Measurements from ENCODE around the gene SNCG.
A peak's percentile ranks its signal among the peaks of the same experiment; 100 is the strongest.
"Not testable (repeated sequence)": the region's sequence is repeated elsewhere in the genome, so short reads cannot be mapped to it uniquely, and the experiment has no call there.

SNCG gene

GRCh38 chr10:86936661-86937501 is 21.5 kb upstream of the SNCG start:
- Histone ChIP-seq H4K91ac (ENCODE audit: low read depth, low read length, poor library complexity) (no peak overlapping the region), H2AK5ac (ENCODE audit: low read depth, low read length) (no peak overlapping the region), H3K23ac (ENCODE audit: low read depth, low read length, poor library complexity) (no peak overlapping the region), H3K4me1 (ENCODE audit: control insufficient read depth in 2 of 2, insufficient read depth in 1 of 2, low read depth in 1 of 2, low read length in 2 of 2) (no peaks in the 10 kb centered on the region), H3K79me1 (ENCODE audit: low read depth, low read length) (no peaks in the 10 kb centered on the region), H3K27me3 (ENCODE audit: control insufficient read depth in 3 of 3, insufficient read depth in 3 of 3, low read depth in 1 of 3, low read length in 3 of 3) (peaks cover 0 to 2% (median 0%) of the 10 kb centered on the region in 3 experiments), H2BK12ac (ENCODE audit: low read length) (no peak overlapping the region), H2BK15ac (ENCODE audit: low read length) (no peak overlapping the region), H3K9me3 (replicated peaks in 1 of 2; ENCODE audit: control insufficient read depth in 2 of 2, insufficient read depth in 1 of 2, low read depth in 1 of 2, low read length in 2 of 2) (peaks cover 0 to 2% of the 10 kb centered on the region in 2 donors), H2BK5ac (ENCODE audit: low read length) (no peak overlapping the region), H3K4ac (ENCODE audit: low read length) (no peak overlapping the region), H2AFZ (ENCODE audit: low read length) (no peak overlapping the region), H3K4me3 (ENCODE audit: low read length in 2 of 2) (no peak overlapping the region), H3K14ac (ENCODE audit: low read length) (no peak overlapping the region), H3K4me2 (ENCODE audit: insufficient read depth, low read length, poor library complexity, severe bottlenecking) (no peak overlapping the region), H2BK120ac (ENCODE audit: low read depth, low read length) (no peak overlapping the region), H3K36me3 (replicated peaks in 1 of 2; ENCODE audit: control insufficient read depth in 2 of 2, insufficient read depth in 2 of 2, low read length in 2 of 2) (peaks cover 2 to 15% of the 10 kb centered on the region in 2 donors), H3K9ac (ENCODE audit: low read depth, low read length, poor library complexity) (peak overlapping the region; percentile 5), H3K18ac (ENCODE audit: low read length) (no peak overlapping the region), H3K27ac (replicated peaks; ENCODE audit: low read length) (no peak overlapping the region), H4K8ac (ENCODE audit: low read depth, low read length) (no peak overlapping the region)
- WGBS, 2 donors (ENCODE audit: extremely low coverage in 2 of 2, insufficient read length in 2 of 2, insufficient replicate concordance in 1 of 2), result no CpG with 5 or more reads among the region's 13 CpGs
- no peak for DNase-seq (ENCODE audit: low spot score)

- Histone ChIP-seq H3K9me3 (replicated peaks in 1 of 2; ENCODE audit: control insufficient read depth in 2 of 2, insufficient read depth in 1 of 2, low read depth in 1 of 2, low read length in 2 of 2) (peaks cover 0 to 2% of the 10 kb centered on the region in 2 donors), H2BK5ac (ENCODE audit: low read length) (no peak overlapping the region), H3K4ac (ENCODE audit: low read length) (no peak overlapping the region), H4K91ac (ENCODE audit: low read depth, low read length, poor library complexity) (no peak overlapping the region), H2AFZ (ENCODE audit: low read length) (no peak overlapping the region), H2BK15ac (ENCODE audit: low read length) (no peak overlapping the region), H3K14ac (ENCODE audit: low read length) (no peak overlapping the region), H3K4me3 (ENCODE audit: low read length in 2 of 2) (no peak overlapping the region), H3K18ac (ENCODE audit: low read length) (no peak overlapping the region), H3K9ac (ENCODE audit: low read depth, low read length, poor library complexity) (no peak overlapping the region), H3K4me1 (ENCODE audit: control insufficient read depth in 2 of 2, insufficient read depth in 1 of 2, low read depth in 1 of 2, low read length in 2 of 2) (no peaks in the 10 kb centered on the region), H2AK5ac (ENCODE audit: low read depth, low read length) (no peak overlapping the region), H3K27me3 (ENCODE audit: control insufficient read depth in 3 of 3, insufficient read depth in 3 of 3, low read depth in 1 of 3, low read length in 3 of 3) (peaks cover 0 to 2% (median 0%) of the 10 kb centered on the region in 3 experiments), H3K27ac (replicated peaks; ENCODE audit: low read length) (no peak overlapping the region), H3K36me3 (replicated peaks in 1 of 2; ENCODE audit: control insufficient read depth in 2 of 2, insufficient read depth in 2 of 2, low read length in 2 of 2) (peaks cover 2 to 7% of the 10 kb centered on the region in 2 donors), H2BK12ac (ENCODE audit: low read length) (no peak overlapping the region), H3K79me1 (ENCODE audit: low read depth, low read length) (no peaks in the 10 kb centered on the region), H2BK120ac (ENCODE audit: low read depth, low read length) (no peak overlapping the region), H3K4me2 (ENCODE audit: insufficient read depth, low read length, poor library complexity, severe bottlenecking) (no peak overlapping the region), H4K8ac (ENCODE audit: low read depth, low read length) (no peak overlapping the region), H3K23ac (ENCODE audit: low read depth, low read length, poor library complexity) (no peak overlapping the region)
- no peak for DNase-seq (ENCODE audit: low spot score)
- no CpG with 5 or more reads among the region's 6 CpGs for WGBS, 2 donors (ENCODE audit: extremely low coverage in 2 of 2, insufficient read length in 2 of 2, insufficient replicate concordance in 1 of 2)
Observed at GRCh38 chr10:86937502-86938154, 20.8 kb upstream of the SNCG start.

- Histone ChIP-seq H3K14ac (ENCODE audit: low read length) (no peak overlapping the region), H3K9ac (ENCODE audit: low read depth, low read length, poor library complexity) (peak overlapping the region; percentile 34), H2BK15ac (ENCODE audit: low read length) (no peak overlapping the region), H2AK5ac (ENCODE audit: low read depth, low read length) (peak overlapping the region; percentile 42), H3K27me3 (ENCODE audit: control insufficient read depth in 3 of 3, insufficient read depth in 3 of 3, low read depth in 1 of 3, low read length in 3 of 3) (peaks cover 0 to 2% (median 0%) of the 10 kb centered on the region in 3 experiments), H3K4me2 (ENCODE audit: insufficient read depth, low read length, poor library complexity, severe bottlenecking) (no peak overlapping the region), H3K79me1 (ENCODE audit: low read depth, low read length) (no peaks in the 10 kb centered on the region), H3K27ac (replicated peaks; ENCODE audit: low read length) (no peak overlapping the region), H2AFZ (ENCODE audit: low read length) (no peak overlapping the region), H2BK120ac (ENCODE audit: low read depth, low read length) (peak overlapping the region; percentile 88), H2BK5ac (ENCODE audit: low read length) (no peak overlapping the region), H3K4ac (ENCODE audit: low read length) (no peak overlapping the region), H3K9me3 (replicated peaks in 1 of 2; ENCODE audit: control insufficient read depth in 2 of 2, insufficient read depth in 1 of 2, low read depth in 1 of 2, low read length in 2 of 2) (peaks cover 0 to 2% of the 10 kb centered on the region in 2 donors), H4K8ac (ENCODE audit: low read depth, low read length) (peak overlapping the region; percentile 48), H3K4me1 (ENCODE audit: control insufficient read depth in 2 of 2, insufficient read depth in 1 of 2, low read depth in 1 of 2, low read length in 2 of 2) (no peaks in the 10 kb centered on the region), H3K4me3 (ENCODE audit: low read length in 2 of 2) (no peak overlapping the region), H3K18ac (ENCODE audit: low read length) (peak overlapping the region; percentile 77), H2BK12ac (ENCODE audit: low read length) (no peak overlapping the region), H3K23ac (ENCODE audit: low read depth, low read length, poor library complexity) (no peak overlapping the region), H4K91ac (ENCODE audit: low read depth, low read length, poor library complexity) (no peak overlapping the region), H3K36me3 (replicated peaks in 1 of 2; ENCODE audit: control insufficient read depth in 2 of 2, insufficient read depth in 2 of 2, low read length in 2 of 2) (peaks cover under 1 to 2% of the 10 kb centered on the region in 2 donors)
- no CpG with 5 or more reads among the region's 2 CpGs for WGBS, 2 donors (ENCODE audit: extremely low coverage in 2 of 2, insufficient read length in 2 of 2, insufficient replicate concordance in 1 of 2)
- no peak for DNase-seq (ENCODE audit: low spot score)
Observed at GRCh38 chr10:86938260-86938659, 20.1 kb upstream of the SNCG start.

GRCh38 chr10:86940076-86940475 is 18.3 kb upstream of the SNCG start:
- not testable (repeated sequence) for H3K23ac ChIP-seq (ENCODE audit: low read depth, low read length, poor library complexity); H2BK15ac ChIP-seq (ENCODE audit: low read length); H3K14ac ChIP-seq (ENCODE audit: low read length); DNase-seq (ENCODE audit: low spot score); H3K4me1 ChIP-seq (ENCODE audit: control insufficient read depth in 2 of 2, insufficient read depth in 1 of 2, low read depth in 1 of 2, low read length in 2 of 2); H3K27me3 ChIP-seq (ENCODE audit: control insufficient read depth in 3 of 3, insufficient read depth in 3 of 3, low read depth in 1 of 3, low read length in 3 of 3); H4K8ac ChIP-seq (ENCODE audit: low read depth, low read length); H2BK5ac ChIP-seq (ENCODE audit: low read length); H3K4me3 ChIP-seq (ENCODE audit: low read length in 2 of 2); H3K36me3 ChIP-seq (replicated peaks in 1 of 2; ENCODE audit: control insufficient read depth in 2 of 2, insufficient read depth in 2 of 2, low read length in 2 of 2); H3K18ac ChIP-seq (ENCODE audit: low read length); H4K91ac ChIP-seq (ENCODE audit: low read depth, low read length, poor library complexity); H2BK12ac ChIP-seq (ENCODE audit: low read length); H2BK120ac ChIP-seq (ENCODE audit: low read depth, low read length); H2AK5ac ChIP-seq (ENCODE audit: low read depth, low read length); H3K79me1 ChIP-seq (ENCODE audit: low read depth, low read length); H3K4me2 ChIP-seq (ENCODE audit: insufficient read depth, low read length, poor library complexity, severe bottlenecking); H3K27ac ChIP-seq (replicated peaks; ENCODE audit: low read length); H3K9ac ChIP-seq (ENCODE audit: low read depth, low read length, poor library complexity); H3K9me3 ChIP-seq (replicated peaks in 1 of 2; ENCODE audit: control insufficient read depth in 2 of 2, insufficient read depth in 1 of 2, low read depth in 1 of 2, low read length in 2 of 2); H3K4ac ChIP-seq (ENCODE audit: low read length)
- WGBS, 2 donors (ENCODE audit: extremely low coverage in 2 of 2, insufficient read length in 2 of 2, insufficient replicate concordance in 1 of 2), result no CpG with 5 or more reads among the region's 16 CpGs
- H2AFZ ChIP-seq (ENCODE audit: low read length), result peak overlapping the region; percentile 95

Data from neuronal stem cell (in vitro differentiated cells).